GM21515 (cell line): Measurements from ENCODE around the gene MMAB.

Experiments used
- ATAC-seq: cut with Tn5 transposase; IDR thresholded peaks from one replicate; pipeline ENCODE4 v1.9.1; 2021; ENCODE audit not compliant: unreplicated experiment

MMAB gene

DNA sequence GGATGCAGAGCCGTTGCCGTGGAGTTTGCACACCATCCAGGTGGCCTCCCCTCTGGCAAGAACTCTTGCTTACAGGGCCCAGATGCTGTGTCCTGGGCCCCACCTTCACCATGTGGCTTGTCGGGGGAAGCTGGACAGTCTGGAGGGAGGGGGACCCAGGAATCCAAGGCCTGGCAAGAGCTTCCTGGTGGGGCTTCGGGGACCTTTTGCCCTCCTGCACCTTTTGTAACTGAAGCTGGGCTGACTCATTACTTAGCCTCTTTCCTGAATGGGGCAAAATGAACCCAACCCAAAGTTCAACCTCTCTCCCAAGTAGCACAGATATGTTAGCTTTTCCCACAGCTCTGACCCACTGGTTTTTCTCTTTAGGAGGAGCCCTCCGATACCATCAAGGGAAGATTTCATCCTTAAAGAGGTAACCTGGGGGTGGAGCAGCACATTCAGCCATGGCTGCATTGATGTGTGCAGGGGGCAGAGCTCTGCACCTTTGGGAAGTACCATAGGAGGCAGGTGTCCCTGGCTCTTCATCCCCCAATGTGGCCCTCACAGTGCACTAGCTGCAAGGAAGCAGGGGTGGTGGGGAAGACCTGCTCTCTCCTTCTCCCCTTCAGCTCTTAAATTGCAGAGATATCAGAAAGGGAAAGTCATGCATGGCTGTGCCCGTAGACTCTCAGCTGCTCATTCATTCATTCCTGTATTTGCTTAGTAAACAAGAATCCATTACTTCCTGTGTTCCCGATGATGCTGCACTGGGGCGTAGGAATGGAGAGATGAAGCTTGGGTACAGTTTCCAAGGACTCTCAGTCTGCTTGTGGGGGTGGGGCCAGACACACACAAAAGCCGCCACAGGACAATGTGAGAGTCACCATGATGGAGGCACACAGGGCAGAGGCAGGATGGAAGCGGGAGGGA lies 13.3 kb upstream of the MMAB start:
- no peak for ATAC-seq

DNA sequence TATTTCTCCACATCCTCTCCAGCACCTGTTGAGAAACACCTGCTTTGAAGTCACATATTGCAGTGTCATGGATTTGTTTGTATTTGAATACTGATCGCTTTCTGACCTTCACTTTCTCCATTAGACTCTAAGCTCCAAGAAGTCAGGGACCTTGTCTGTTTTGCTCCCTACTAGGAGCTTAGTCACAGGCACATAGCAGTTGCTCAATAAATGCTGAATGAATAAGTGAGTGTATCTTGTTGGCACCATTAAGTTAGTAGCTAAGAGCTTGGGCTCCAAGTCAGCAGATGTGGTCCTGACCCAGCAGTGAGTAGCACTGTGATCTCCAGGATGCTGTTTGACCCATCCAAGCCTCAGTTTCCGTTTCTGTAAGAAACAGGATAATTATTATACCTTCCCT lies 10.4 kb upstream of the MMAB start:
- no peak for ATAC-seq

DNA sequence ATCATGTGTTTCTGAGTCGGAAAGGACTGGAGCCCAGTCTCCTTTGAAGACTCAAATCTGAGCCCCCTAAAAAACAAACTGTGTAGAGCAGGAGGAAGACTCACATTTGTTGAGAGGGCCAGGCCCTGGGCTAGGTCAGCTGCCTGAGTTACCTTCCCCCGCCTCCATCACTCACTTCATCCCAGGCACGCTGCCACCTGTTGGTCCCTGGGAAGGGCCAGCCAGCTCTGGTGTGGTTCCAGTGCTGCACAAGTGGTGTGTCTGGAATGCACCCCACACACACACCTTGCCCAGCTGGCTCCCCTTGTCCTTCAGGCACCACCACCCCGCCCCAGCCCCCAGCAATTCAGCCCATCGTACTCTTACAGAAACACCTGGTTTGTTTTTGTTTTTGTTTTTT lies 9.3 kb upstream of the MMAB start:
- ATAC-seq: no peak

DNA sequence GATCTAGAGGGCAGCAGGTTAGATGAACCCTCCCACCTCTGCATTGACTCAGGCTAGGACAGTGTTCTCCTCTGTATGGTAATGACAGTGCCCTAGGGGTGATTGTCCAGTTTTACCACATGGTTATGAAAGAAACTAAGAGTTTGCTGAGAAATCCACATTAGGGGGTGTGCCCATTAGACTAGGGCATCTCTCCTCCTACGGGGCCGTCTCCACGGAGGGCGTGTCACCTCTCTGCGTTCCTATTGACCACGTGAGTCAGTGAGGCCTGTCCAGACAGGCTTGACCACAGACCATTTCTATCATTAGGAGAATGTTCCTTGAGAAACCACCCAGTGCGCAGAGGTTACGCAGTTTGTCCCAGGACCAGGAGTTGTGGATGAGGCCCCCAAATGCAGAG lies 8.6 kb upstream of the MMAB start:
- ATAC-seq: no peak

DNA sequence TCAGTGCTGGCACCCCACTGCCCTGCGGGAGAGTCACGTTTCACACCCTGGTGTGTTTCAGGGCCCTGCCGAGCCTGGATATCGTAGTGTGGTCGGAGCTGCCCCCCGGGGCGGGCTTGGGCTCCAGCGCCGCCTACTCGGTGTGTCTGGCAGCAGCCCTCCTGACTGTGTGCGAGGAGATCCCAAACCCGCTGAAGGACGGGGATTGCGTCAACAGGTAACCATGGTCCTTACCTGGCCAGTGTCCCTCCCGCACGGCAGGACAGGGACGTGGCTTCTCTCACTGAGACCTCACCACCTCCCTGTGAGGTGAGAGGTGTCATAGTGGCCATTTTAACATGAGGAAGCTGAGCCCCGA lies 8.0 kb upstream of the MMAB start:
- ATAC-seq: no peak

DNA sequence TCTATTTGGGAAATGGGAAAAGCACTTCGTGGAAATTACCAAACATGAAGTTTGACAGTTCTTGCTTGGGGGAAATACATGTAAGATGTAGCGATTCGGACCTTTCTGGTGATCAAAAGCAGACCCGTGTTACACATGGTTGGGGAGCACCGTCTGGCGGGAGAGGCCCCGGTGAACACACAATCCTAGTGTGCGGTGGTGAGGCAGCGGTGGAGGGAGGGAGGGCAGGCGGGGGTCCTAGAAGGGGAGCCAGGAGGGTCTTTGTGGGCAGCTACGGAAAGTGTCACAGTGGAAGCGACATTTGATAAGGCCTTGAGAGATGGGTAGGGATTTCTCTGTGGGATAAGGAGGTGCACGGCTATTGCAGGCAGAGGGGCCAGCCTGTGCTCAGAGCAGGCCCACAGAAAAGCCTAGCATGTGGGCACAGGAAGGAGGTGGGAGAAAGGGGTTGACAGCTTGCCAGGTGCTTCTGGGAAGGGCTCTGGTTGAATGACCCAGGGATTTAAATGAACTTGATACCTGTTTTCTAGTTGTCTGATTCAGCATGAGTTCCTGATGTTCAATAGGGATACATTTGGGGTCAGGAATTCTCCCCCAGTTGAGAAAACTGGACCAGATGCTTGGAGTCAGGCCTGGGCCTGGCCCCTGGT lies 7.5 kb upstream of the MMAB start:
- no peak for ATAC-seq

DNA sequence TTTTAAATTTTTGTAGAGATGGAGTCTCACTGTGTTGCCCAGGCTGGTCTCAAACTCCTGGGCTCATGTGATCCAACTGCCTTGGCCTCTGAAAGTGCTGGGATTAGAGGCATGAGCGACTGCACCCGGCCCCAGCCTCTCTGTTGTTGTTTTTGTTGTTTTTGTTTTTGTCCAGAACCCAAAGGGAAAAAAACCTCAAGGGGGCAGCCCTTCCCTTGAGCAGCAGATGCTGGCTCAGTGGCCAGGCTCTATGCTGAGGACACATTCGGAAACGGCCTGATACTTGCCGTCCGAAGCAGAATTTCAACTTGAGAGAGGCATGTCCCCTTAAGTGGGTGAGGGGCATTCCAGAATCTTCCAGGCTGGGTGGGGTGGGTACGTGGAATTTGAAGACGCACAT lies 7.0 kb upstream of the MMAB start:
- ATAC-seq: no peak

DNA sequence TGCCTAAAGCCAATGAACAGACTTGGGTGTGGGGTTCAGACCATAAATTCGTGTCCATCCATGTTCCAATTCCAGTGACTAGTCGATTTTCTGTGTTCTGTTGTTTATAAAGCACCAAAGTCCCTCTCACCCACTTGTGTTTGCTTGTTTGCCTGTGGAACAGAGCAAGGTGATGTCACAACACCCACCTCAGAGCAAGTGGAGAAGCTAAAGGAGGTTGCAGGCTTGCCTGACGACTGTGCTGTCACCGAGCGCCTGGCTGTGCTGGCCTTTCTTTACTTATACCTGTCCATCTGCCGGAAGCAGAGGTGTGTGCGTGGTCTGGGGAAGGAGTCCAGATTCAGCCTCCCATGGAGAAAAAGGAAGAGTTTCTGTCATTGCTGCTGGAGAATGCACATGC lies 6.3 kb upstream of the MMAB start:
- ATAC-seq: no peak

DNA sequence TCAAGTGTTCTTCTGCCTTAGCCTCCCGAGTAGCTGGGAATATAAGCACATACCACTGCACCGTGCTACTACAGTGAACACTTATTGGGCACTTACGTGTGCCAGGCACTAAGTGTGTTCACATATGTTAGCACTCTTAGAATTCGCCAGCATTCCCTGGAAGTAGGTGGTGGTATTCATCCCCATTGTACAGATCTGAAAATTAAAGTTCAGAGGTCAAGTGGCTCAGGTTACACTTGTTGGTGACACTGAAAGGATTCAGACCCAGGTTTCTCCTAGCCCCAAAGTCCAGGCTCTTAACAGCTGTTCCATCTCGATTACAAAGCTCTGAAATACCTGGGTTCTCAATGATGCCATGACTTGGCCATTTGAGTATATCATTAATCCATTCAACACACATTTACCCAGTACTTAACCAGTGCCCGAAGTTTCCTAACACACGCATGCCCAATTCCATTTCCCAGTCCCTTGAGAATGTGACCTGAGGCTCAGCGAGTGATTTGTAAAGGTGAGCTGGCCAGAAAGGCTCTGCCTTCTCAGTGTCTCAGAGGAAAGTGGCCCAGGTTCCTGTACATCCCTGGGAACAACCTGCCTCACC lies 5.1 kb upstream of the MMAB start:
- no peak for ATAC-seq

DNA sequence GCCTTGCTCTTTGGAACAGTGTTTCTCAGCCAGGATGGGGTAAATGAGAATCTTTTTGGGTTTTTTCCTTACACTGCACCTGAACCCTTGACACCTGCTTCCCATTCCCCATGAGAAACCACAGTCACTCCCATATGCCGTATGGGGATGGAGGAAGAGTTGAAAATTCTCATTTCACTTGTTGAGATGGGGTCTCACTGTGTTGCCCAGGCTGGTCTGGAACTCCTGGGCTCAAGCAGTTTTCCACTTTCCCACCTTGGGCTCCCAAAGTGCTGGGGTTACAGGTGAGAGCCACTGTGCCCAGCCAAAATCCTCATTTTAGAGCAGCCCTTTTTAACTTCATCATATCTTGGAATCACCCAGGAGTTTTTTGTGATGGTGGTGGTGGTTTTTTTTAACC lies 4.0 kb upstream of the MMAB start:
- ATAC-seq: no peak

DNA sequence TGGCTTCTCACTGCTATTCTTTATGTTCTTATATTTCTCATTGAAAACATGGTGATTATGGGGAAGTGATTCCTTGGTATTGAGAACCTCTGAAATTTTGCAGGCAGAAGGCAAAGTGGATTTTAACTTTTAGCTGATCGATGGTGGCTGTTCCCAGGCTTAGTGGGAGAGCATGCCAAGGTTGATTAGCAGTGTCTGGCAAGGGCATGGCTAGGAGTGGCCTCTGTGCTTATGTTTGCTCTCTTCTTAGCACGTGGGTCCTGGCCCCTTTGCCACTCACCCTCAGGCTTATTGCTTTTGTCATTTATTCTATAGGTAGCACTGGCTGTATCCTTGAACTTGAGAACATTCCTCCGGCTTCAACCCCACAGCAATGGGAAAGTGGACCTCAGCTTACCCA lies 2.4 kb upstream of the MMAB start:
- no peak for ATAC-seq

DNA sequence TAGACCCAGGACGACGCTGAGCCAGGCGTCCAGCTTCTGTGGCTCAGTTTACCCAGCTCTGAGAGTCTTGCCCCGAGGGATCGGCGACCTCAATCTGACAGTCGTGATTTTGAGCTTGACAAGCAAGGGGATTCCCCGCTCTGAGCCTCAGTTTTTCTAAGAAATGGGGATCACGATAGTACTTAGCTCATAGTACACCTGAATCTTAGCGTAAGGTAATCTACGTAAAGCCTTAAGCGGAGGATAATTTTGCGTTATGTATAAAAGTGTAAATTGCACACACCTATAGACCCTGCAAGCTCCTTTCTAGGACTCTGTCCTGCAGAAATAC lies 575 bp upstream of the MMAB start:
- ATAC-seq: no peak

DNA sequence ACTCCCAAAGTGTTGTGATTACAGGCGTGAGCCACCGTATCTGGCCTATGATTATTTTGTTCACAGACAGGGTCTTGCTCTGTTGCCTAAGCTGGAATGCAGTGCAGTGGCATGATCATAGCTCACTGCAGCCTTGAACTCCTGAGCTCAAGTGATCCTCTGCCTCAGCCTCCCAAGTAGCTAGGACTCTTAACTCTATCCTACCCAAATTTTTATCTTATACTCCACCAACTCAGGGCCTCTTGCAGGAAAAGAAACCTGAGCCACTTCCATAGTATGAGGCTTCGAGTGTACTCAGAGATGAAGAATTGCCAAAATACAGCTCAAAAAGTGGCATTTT lies 828 bp downstream of the MMAB start:
- no peak for ATAC-seq

DNA sequence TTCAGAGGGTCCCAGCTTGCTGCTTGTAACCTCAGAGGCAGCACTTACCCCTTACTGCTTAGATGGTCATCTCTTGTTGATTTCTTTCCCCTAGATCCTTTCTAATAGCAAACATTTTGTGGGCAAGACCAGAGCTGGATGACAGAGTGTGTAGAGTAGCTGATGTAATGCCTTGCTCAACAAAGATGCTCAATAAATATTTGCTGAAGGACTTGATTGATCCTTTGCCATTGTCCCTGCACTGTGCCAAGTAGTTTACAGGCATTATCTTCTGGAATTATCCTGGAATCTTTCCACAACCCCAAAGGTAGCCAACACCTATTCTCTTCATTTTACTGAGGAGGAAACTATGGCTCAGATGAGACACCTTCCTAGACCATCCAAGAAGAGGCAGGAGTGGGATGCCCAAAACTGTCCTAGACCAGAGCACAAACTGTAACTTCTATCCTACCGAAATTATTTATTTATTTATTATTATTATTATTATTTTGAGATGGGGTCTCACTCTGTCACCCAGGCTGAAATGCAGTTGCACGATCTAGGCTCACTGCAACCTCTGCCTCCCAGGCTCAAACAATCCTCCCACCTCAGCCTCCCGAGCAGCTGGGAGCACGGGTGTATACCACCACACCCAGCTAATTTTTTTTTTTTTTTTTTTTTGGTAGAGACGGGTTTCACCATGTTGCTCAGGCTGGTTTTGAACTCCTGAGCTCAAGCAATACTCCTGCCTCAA lies 1.4 kb downstream of the MMAB start:
- no peak for ATAC-seq

DNA sequence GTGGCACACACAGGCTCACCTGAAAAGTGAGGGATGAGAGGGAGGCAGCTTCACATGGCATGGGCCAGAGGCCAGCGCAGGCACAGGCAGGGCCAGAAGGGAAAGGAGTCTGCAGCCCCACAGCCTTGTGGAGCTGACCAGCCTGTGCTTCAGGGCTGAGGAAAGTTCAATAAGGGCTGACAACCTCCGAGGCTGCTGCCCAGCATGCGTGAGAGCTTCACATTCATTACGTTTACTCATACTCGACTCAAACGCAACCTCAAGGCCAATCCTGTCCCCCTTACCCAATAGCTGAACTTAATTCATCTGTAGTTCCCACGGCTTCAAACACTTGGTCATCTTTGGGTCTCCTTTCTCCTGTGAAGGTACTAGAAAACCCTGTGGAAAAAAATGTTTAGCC lies 4.8 kb downstream of the MMAB start:
- ATAC-seq: no peak

DNA sequence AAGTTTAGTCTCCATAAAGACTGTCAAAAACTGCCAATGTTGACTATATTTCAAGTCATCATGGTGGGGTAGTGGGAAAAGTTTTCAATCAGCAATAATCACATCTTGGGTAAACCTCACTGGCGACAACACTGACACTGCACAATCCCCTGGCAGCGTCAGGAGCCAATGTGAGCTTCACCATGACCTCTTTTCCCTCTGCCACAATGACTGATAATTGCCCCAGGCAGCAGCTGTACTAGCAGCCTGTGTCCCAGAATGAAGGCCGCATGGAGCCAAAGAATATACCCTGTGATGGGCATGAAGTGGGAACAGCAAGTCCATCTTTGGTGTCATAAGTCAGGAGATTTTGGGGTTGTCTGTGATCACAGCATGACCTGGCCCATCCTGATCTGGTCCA lies 5.3 kb downstream of the MMAB start:
- no peak for ATAC-seq

DNA sequence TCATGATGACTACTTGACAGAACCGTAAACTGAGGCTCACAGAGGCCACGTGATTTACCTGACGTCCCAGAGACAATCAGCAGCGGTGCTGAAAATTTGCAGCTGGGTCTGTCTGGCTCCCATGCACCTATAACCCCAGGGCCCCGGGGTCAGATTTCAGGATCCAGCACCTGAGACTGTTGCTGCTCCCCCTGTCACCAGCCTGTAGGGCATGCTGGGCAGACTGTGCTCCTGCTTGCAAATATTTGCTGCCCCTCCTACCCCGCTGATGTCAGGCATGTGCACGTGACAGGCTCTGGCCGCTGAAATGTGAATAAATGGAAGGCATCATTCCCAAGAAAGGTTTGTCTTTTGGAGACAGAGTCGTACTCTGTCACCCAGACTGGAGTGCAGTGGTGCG lies 6.0 kb downstream of the MMAB start:
- ATAC-seq: no peak

DNA sequence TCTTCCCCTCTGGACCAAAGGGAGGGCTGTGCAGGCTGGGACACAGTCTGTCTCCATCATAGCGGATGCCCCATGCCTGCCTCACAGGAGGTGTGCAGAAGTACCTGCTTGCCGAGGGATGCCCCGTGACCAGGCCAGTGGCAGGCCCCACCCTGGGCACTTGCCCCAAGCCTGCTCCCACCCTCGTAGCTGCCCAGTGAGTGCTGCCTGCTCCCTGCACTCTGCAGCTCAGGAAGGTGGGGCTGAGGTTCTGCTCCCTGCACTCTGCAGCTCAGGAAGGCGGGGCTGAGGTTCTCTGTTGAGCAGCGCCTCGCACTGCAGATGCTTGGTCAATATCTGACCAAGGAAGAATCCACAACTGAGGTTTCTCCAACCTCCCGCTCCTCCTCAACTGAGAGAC lies 6.9 kb downstream of the MMAB start:
- ATAC-seq: no peak

DNA sequence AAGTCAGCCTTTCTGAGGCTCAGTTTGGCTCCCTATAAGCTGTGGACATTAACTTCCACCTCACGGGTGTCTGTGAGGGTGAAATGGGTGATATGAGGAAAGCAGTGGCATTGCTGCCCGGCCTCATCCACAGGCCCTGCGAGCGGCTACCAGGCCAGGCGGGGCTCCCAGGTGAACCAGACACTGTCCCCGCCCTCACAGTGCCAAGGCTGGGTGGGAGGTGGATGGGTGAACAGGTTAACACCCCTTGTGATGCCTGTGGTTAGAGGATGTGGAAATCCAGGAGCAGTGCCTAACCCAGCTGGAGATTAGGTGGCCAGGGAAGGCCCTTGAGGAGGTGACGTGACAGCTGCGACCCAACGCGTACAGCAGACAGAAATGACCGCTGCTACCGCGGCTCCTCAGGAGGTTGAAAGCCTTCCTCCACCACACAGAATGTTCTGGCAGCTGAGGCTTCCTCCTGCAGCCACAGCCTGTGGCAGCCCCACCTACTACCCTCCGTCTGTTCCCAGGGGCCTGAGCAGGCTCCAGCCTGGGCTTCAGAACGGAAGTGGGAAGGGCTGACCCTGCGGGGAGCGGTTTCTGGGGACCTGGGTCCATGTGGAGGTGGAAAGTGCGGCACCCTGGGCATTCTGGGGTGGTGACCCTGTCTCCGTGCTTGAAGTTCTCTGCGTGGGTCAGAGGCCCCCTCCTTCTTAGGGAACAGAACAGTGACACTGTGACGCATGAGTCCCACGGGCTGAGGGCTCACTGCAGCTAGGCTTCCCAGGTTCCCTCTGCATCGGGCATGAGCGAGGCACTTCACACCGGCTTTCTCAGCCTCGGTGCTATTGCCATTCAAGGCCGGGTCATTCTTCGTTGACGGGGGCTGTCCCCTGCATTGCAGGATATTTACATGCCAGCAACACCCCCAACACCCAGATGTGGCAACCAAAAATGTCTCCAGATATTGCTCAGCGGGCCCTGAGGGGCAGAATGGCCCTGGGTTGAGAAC lies 9.7 kb downstream of the MMAB start:
- ATAC-seq: no peak

DNA sequence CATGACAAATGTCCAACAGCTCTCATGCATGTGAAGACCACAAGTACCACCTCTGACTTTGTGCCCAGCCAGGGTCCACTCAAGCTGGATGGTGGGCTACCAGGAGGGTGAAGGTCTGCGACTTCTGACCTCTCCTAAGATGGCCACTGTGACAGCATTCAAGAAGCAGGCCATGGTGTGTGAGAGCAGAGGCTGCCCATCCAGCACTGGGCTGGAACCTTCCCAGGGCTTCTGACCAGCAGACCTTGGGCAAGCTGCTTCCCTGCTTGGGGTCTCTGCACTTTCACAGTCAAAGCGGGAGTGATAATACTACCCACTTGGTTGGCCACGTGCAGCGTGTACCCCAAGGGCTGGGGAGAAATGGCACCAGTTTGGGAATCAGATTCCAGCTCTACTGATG lies 10.4 kb downstream of the MMAB start:
- no peak for ATAC-seq

DNA sequence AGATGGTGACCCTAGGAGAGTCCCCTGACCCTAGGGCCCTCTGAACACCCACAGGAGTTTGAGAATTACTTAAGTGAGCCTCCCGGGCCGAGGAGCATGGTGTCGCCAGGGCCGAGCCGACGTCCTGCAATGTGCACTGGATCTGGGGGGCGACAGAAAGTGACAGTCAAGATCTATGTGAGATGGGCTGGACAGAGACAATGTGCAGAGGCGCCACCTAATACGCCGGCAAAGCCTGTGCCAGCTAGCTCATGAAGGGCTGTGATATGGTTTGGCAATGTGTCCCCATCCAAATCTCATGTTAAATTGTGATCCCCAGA lies 11.6 kb downstream of the MMAB start:
- no peak for ATAC-seq
